Stomach smooth muscle (tissue), 2 donors: ENCODE measurements around the gene CLPX.
"Not testable (repeated sequence)": the region's sequence is repeated elsewhere in the genome, so short reads cannot be mapped to it uniquely, and the experiment has no call there.

ENCODE experiments used
- H3K27ac ChIP-seq: one replicate; pipeline ENCODE4 v1.7.0; 2013; ENCODE audit warnings: mild to moderate bottlenecking, low read length, inconsistent platforms
- H3K27me3 ChIP-seq, 2 donors: one replicate each; pipeline ENCODE4 v1.7.0; 2013; ENCODE audit warnings: low read length in 2 of 2; ENCODE audit not compliant: insufficient read depth in 2 of 2, control insufficient read depth in 1 of 2
- H3K36me3 ChIP-seq, 2 donors: one replicate each; pipeline ENCODE4 v1.7.0; 2013; ENCODE audit warnings: low read length in 2 of 2; ENCODE audit not compliant: control insufficient read depth in 2 of 2, insufficient read depth in 2 of 2
- H3K4me1 ChIP-seq: one replicate; pipeline ENCODE4 v1.7.0; 2013; ENCODE audit warnings: low read length; ENCODE audit not compliant: control insufficient read depth, insufficient read depth
- H3K4me3 ChIP-seq, 2 donors: one replicate each; pipeline ENCODE4 v1.7.0; 2013; ENCODE audit warnings: low read length in 2 of 2
- H3K9ac ChIP-seq, 2 donors: one replicate each; pipeline ENCODE4 v1.7.0; 2013; ENCODE audit warnings: low read length in 2 of 2, mild to moderate bottlenecking in 1 of 2
- H3K9me3 ChIP-seq, 2 donors: one replicate each; pipeline ENCODE4 v1.7.0; 2013; ENCODE audit warnings: low read length in 2 of 2; ENCODE audit not compliant: control insufficient read depth in 2 of 2
- donor health status: healthy.
- donor health status: Pancreatic carcinoma.

CLPX gene

GRCh38 chr15:65101891-65102708 lies 83.0 kb downstream of the CLPX start:
- H3K4me1 ChIP-seq, result peaks cover 7% of the 10 kb centered on the region
- H3K9ac ChIP-seq, result no peak overlapping the region
- H3K4me3 ChIP-seq, result no peak overlapping the region
- no peak overlapping the region for H3K27ac ChIP-seq
- H3K36me3 ChIP-seq, result peaks cover 27 to 36% of the 10 kb centered on the region in 2 donors
- no peaks in the 10 kb centered on the region for H3K27me3 ChIP-seq
- H3K9me3 ChIP-seq, result no peaks in the 10 kb centered on the region

DNA sequence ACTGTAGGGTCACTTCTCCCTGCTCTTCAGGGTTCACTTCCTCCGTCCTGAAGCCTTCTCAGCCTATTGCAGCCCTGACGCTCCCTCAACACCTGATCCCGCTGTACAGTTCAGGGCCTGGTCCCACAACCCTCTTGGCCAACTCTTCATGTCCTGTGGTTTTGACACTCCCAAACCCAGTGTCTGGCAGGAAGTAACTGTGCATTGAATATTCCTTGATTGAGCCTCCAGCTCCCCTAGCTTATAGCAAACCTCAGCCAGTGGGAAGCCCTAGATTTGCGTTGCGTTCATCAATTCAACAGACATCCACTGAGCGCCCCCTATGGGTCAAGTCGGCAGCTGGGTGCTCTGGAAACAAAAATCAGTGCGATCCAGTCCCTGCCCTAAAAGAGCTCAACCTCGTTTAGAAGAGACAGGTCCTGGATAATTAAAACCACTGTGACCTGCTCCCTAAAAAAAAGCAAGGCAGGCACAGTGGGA lies 83.7 kb downstream of the CLPX start:
- H3K27ac ChIP-seq, result no peak overlapping the region
- H3K36me3 ChIP-seq, result peaks cover 27 to 37% of the 10 kb centered on the region in 2 donors
- no peak overlapping the region for H3K9ac ChIP-seq
- no peak overlapping the region for H3K4me3 ChIP-seq
- H3K27me3 ChIP-seq, result no peaks in the 10 kb centered on the region
- peaks cover 9% of the 10 kb centered on the region for H3K4me1 ChIP-seq
- no peaks in the 10 kb centered on the region for H3K9me3 ChIP-seq

GRCh38 chr15:65100442-65100841 lies 84.7 kb downstream of the CLPX start:
- H3K27me3 ChIP-seq, result no peaks in the 10 kb centered on the region
- H3K9me3 ChIP-seq, result no peaks in the 10 kb centered on the region
- H3K9ac ChIP-seq, result no peak overlapping the region
- H3K4me3 ChIP-seq, result no peak overlapping the region
- peaks cover 20 to 31% of the 10 kb centered on the region in 2 donors for H3K36me3 ChIP-seq
- peaks cover 15% of the 10 kb centered on the region for H3K4me1 ChIP-seq
- no peak overlapping the region for H3K27ac ChIP-seq

GRCh38 chr15:65099801-65100200 lies 85.3 kb downstream of the CLPX start:
- not testable (repeated sequence) for H3K4me3 ChIP-seq, H3K27me3 ChIP-seq, H3K9me3 ChIP-seq, H3K27ac ChIP-seq, H3K9ac ChIP-seq
- Histone ChIP-seq H3K36me3 (peaks cover 17 to 27% of the 10 kb centered on the region in 2 donors), H3K4me1 (peaks cover 21% of the 10 kb centered on the region)

DNA sequence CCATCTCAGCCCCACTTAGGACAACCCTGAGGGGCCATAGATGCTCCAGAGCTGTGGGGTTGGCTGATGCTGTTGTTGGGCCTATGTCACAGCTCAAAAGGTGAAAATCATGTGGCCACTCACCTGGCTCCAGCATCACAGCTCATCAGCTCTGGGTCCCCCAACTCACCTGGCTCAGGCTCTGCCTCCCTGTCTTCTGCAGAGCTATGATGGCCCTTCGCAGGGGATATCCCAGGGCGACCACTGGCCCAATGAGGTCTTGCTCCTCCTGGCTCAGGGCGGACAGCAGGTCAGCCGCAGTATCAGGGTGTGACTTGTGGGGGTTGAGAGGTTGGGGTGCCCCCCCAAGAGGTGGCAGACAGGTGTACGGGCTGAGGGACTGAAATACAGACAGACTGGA lies 85.8 kb downstream of the CLPX start:
- Histone ChIP-seq H3K9me3 (no peaks in the 10 kb centered on the region), H3K4me1 (peaks cover 26% of the 10 kb centered on the region), H3K27ac (no peak overlapping the region), H3K27me3 (no peaks in the 10 kb centered on the region), H3K9ac (no peak overlapping the region), H3K4me3 (no peak overlapping the region), H3K36me3 (peaks cover 17 to 25% of the 10 kb centered on the region in 2 donors)
